Measurements from ENCODE around the gene DENND1A. TPM values are rescaled to one million over a fixed set of nuclear protein-coding genes. Genes with fewer than 3 reads are reported as not detected.

Gene DENND1A
- total RNA-seq, 1 experiment from 2014 or later: 19.7 TPM

GRCh38 chr9:123571240-123571639 is 358.7 kb downstream of the DENND1A start:
- H3K4me1 ChIP-seq (ENCODE audit: control insufficient read depth, insufficient read depth, low read length): no peaks in the 10 kb centered on the region
- ATAC-seq (no peak), DNase-seq (ENCODE audit: low read depth, low spot score) (no peak)
- H3K27ac ChIP-seq (ENCODE audit: low read length): no peak overlapping the region
- ChIA-PET CTCF (no interaction called here), POLR2A (no interaction called here)
- in situ Hi-C loops (cut with HindIII; ENCODE audit: low pct_unique_long_range_greater_than_20kb, low sequenced_read_pairs): no loop called here
- TF ChIP-seq POLR2AphosphoS5 (IDR thresholded peaks at IDR 0.05; ENCODE audit: low read depth, low read length): no peak
- TF ChIP-seq SIN3A (IDR thresholded peaks at IDR 0.05; ENCODE audit: borderline replicate concordance, insufficient read depth, low read depth, low read length): no peak
- TF ChIP-seq TCF7L2 (IDR thresholded peaks at IDR 0.05; ENCODE audit: low read depth, low read length): no peak
- no peak for TF ChIP-seq REST (IDR thresholded peaks at IDR 0.05; ENCODE audit: insufficient read depth in 1 of 2, low read depth in 2 of 2, low read length in 1 of 2)
- TF ChIP-seq CTCF (IDR thresholded peaks at IDR 0.05): no peak
- no peaks in the 10 kb centered on the region for H3K27me3 ChIP-seq (ENCODE audit: control insufficient read depth, insufficient read depth, low read length)
- H3K36me3 ChIP-seq (ENCODE audit: control insufficient read depth, insufficient read depth, low read length): no peaks in the 10 kb centered on the region
- H3K9me3 ChIP-seq (ENCODE audit: control insufficient read depth, insufficient read depth, low read depth, low read length): no peaks in the 10 kb centered on the region; the same call in 1 of the 2 replicates
- BruUV-seq (replicated peaks): no TSS peak
- intact Hi-C loops (cut with micrococcal nuclease; ENCODE audit: unreplicated experiment): no loop called here
- no peak overlapping the region for H3K4me3 ChIP-seq (ENCODE audit: low read depth in 2 of 2, low read length in 2 of 2)

GRCh38 chr9:123568691-123569688 is 360.9 kb downstream of the DENND1A start:
- no TSS peak for BruUV-seq (replicated peaks)
- TF ChIP-seq CTCF (IDR thresholded peaks at IDR 0.05): no peak
- no peak for TF ChIP-seq REST (IDR thresholded peaks at IDR 0.05; ENCODE audit: insufficient read depth in 1 of 2, low read depth in 2 of 2, low read length in 1 of 2)
- peak; percentile 73 for TF ChIP-seq TCF7L2 (IDR thresholded peaks at IDR 0.05; ENCODE audit: low read depth, low read length)
- no peak for TF ChIP-seq POLR2AphosphoS5 (IDR thresholded peaks at IDR 0.05; ENCODE audit: low read depth, low read length)
- no peak for TF ChIP-seq SIN3A (IDR thresholded peaks at IDR 0.05; ENCODE audit: borderline replicate concordance, insufficient read depth, low read depth, low read length)
- CTCF ChIA-PET: no interaction called here
- Histone ChIP-seq H3K36me3 (ENCODE audit: control insufficient read depth, insufficient read depth, low read length) (no peaks in the 10 kb centered on the region), H3K27ac (ENCODE audit: low read length) (no peak overlapping the region), H3K4me3 (ENCODE audit: low read depth in 2 of 2, low read length in 2 of 2) (no peak overlapping the region), H3K4me1 (ENCODE audit: control insufficient read depth, insufficient read depth, low read length) (no peaks in the 10 kb centered on the region), H3K27me3 (ENCODE audit: control insufficient read depth, insufficient read depth, low read length) (no peaks in the 10 kb centered on the region), H3K9me3 (ENCODE audit: control insufficient read depth, insufficient read depth, low read depth, low read length) (no peaks in the 10 kb centered on the region)
- POLR2A ChIA-PET: no interaction called here
- DNase-seq (ENCODE audit: low read depth, low spot score): no peak
- intact Hi-C loops (cut with micrococcal nuclease; ENCODE audit: unreplicated experiment) (no loop called here), in situ Hi-C loops (cut with HindIII; ENCODE audit: low pct_unique_long_range_greater_than_20kb, low sequenced_read_pairs) (no loop called here)
- ATAC-seq: no peak
